GM21529 (cell line): ENCODE measurements around the gene PLCB1.
"Not testable (repeated sequence)": the region's sequence is repeated elsewhere in the genome, so short reads cannot be mapped to it uniquely, and the experiment has no call there.

ENCODE experiments used
- ATAC-seq: cut with Tn5 transposase; IDR thresholded peaks from one replicate; pipeline ENCODE4 v1.9.1; 2021; ENCODE audit not compliant: unreplicated experiment

The PLCB1 gene

DNA sequence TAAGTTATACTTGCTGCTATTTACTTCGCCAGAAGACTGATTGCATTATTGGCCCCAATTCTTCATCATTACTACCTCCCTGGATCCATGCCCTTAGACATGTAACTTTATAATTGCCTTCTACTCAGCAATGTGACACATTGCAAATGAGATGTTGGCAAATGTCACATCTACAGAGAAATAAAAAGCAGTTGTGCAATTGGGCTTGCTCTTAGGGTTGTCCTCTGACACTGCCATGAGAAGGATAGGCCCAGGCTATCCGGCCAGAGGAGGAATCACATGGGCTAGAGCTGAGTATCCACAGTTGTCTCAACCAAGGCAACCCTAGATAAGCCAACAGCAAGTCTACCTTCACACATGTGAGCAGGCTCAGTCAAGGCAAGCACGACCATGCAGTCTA, 447.0 kb downstream of the PLCB1 start:
- ATAC-seq = no peak

DNA sequence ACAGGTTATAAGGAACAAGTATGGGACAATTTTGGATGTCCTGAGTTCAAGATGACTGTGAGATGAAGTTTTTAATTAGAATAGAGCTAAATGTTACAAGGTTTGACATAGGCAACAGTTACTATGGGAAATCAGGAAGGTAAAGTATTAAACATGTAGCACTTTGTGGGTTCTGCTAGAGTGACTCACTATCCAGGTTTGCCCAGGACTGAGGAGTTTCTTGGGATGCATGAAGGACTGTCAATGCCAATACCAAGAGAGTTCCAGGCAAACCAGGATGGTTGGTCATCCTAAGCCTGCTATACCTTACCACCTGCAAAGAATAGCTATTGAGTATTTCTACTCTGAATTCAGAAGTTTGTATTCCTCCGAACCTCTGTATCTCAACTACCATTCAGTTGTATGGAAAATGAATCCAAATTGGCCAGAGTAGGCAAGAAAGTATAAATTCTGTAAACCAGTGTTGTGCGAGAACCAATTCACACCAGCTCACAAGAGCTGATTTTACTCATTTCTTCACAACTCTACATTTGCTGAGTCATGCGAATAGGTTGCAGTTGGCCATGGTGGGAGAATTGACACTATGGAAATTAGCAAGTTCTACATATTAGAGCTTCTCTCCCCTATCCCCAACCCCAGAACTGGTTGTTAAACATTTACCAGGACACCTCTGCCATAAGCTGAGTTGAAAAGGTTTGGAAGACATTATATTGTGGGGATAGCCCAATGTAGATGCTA, 449.5 kb downstream of the PLCB1 start:
- ATAC-seq = no peak

DNA sequence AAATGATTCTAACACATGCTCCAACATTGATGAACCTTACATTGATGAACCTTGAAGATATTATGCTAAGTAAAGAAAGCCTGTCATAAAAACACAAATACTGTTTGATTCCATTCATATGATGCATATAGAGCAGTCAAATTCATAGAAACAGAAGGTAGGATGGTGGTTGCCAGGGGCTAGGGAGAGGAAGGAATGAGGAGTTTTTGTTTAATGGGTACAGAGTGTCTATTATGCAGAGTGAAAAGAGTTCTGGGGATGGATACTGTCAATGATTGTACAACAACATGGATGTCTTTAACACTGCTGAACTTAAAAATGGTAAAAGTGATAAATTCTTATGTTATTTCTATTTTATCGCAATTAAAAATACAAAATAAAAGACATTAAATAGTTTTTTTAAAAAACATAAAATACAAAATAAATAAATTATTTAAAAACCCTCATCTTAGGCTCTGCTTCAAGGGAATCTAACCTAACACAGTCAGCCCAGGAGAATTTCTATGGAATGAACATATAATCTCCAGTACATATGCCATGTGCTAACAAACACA, 451.0 kb downstream of the PLCB1 start:
- no peak for ATAC-seq

DNA sequence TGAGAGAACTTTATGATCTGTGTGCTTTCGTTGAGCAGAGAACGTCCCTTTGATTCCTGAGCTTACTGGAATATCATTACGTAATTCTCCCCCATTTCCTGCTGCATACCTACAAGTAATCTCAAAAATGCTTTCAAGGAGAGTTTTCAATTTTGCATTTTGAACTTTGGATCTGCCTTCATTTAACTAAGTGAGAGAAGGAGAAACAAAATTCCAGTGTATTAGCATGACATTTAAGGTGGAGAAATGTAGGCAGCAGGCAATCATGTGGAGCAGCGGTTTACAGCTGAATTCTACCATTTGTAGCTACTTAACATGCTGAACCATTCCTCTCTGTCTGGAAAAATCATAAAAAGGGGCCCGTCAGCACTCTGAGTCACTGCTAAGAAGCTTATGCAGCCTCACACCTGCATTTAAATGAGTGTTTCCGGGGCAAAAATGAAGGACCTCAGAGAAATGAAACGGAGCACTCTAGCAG, 451.5 kb downstream of the PLCB1 start:
- no peak for ATAC-seq

DNA sequence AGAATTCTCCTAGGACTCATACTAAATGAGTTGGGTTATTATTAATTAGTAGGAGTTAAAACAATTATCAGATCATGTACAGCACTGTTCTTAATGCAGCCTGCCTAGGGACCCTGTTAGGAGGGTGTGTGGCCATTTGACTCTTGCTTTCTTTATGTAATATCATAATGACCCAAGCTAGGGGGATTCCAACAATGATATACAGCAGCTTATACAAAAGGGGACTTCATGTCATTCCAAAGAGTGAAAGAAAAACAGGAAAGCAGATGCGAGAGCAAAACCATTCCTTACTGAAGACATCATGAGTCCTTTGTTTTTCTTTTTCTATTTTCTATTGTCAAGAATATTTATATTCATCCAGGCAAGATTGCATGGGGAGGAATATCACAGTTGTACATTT, 455.2 kb downstream of the PLCB1 start:
- ATAC-seq = no peak

DNA sequence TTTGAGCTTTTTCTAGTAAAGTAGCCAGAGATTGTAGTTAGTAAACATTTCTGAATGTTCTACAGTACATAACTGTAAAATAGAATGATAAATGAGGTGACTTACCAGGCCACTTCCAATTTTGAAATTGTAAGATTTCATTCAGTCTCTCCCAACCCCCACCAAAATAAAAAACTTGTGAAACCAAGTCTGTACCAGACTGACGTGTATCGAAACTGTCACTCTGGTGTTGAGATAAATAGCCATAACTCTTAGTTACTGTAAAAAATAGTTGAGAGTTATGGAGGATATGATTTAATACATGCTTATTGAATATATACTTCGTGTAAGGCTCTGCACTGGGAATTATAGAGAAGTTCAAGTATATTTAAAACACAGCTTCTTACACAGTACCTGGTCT, 455.7 kb downstream of the PLCB1 start:
- ATAC-seq = peak; percentile 76

DNA sequence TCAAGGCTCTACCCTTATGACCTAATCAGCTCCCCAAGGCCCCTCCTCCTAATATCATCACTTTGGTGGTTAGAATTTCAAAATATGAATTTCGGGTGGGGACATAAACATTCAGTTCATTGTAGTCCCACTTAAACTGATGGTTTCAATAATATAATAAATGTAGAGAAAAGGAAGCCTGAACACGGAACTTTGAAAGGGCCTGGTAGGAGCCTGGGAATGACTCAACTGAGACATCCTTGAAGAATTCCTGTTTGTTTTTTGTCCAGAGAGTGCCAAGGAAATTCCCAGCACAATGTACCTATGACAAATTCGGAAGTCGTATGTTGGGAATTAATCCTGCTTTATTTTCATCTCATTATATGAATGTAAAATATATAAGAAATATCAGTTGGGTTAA, 457.9 kb downstream of the PLCB1 start:
- ATAC-seq = no peak

DNA sequence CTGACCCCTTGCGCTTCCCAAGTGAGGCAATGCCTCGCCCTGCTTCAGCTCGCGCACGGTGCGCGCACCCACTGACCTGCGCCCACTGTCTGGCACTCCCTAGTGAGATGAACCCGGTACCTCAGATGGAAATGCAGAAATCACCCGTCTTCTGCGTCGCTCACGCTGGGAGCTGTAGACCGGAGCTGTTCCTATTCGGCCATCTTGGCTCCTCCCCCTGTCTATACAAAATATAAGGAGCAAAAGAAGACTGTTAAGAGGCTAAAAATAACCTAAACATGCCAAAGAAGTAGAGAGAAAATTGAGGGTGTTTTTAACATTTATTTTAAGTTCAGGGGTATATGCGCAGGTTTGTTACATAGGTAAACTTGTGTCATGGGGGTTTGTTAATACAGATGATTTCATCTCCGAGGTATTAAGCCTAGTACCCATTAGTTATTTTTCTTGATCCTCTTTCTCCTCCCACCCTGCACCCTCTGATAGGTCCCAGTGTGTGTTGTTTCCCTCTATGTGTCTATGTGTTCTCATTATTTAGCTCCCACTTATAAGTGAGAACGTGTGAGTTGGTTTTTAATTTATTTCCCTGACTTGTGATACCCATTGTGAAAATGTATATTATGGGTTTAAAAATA, 469.0 kb downstream of the PLCB1 start:
- ATAC-seq = not testable (repeated sequence)

DNA sequence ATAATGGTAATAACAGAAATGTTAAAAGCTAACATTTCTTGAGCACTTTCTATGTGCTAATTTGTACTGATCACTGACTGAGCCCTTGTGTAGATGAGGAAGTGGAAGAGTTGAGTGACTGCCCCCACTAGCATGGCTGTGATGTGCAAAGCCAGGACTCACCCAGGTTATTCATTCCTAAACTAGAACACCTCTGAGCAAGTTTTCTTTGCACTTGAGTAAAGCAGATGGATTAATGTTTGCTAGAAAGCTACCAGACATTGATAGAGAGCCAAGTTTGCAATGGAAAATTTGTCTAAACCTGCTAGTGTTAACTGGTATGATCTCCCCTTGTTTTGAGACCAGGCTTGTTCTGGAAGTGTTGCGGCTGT, 469.5 kb downstream of the PLCB1 start:
- peak; percentile 72 for ATAC-seq

DNA sequence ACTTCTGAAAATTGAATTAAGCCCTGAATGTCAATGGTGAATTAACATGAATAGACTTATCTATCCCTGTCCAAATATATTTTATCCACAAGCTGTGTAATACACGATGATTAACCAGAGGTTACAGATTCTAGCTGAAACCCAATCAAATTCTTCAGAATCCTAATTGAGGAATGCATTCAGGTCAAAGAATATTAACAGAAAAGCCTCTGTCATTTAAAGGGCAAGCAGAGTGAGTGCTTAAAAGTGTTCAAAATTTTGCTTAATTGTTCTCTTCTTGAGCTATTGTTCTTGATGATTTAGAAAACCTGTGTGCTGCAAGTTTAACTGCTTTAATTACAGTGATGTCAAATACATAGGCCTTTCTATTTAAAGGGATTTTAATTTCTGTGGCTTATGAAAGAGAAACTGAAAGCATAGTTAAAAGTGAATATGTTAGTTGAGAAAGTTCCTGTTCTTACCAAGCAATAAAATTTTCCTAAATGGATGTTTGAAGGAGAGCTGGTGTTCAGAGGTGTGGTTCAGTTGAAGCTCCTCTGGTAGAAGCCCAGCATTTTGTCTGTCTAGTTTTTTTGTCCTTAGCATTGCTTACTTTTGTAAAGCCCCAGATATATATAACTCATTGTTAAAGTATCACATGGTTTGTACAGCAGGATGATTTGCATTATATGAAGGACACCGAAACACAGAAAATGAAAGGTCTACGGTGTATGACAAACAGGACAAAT, 470.5 kb downstream of the PLCB1 start:
- ATAC-seq = peak; percentile 92

DNA sequence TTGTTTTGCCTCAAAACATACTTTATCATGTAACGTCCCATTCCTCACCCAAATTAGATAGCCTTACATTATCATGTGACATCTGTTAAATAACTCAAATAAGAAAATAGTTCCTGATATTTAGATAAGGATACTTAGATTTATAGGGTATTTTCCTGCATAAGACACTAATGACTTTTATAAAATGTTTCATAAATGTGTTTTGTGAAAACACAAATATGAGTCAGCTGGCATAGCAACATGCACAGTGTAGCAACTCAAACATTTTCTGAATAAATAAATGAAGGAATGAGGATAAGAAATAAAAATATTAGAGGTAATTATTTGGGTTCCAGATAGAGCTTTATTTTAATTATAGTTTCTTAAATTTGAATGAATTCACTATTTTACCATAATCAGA, 476.4 kb downstream of the PLCB1 start:
- no peak for ATAC-seq

DNA sequence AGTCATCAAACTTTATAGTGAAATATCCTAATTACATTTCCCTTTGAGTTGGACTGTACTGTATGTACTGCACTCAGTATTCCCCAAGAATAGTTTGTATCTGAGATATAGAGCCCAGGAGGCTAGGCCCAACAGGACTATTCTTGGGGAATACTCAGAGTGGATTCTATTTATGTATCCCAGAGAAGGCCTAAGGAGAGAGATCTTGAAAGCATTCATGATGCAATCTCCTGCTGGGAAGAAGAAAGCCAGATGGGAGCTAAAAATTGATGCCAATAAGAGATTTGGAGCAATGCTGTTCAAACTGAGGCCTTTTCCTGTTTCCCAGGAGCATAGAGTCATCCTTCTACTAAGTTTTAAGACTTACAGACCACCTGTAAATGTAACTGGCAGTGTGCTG, 484.7 kb downstream of the PLCB1 start:
- ATAC-seq = no peak

DNA sequence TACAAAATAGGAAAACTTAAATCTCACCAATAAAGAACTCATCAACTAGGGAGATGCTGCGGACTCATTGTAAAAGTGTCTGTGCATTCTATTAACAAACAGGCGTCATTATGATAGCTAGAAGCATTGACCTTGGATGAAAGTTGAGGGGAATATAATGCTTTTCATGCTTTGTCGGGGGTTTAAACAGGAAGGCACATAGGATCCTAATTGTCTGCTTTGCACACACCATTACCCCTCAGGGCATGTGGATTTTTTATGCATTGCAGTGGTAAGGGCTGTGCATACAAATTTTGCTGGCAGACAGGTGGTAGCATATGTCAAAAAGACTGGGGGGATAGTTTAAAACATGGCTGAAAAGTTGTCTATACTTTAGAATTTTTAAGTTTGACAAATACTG, 488.9 kb downstream of the PLCB1 start:
- no peak for ATAC-seq

DNA sequence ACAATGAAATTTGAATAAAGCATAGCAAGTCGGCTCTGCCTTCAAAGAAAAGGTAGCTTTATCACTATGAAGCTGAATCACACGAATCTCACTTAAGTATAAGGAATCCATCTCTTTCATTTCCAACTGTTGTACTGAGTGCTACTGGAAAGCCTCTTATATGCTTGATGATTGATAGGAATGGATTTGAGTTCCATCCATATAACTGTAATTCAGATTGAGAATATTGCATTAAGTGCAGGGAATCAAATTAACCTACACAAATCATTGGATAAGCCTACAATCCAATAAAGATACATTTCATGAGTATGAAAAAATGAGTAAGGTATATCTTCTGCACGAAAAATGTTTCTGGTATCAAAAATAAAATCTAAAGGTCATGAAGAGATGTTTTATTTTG, 492.0 kb downstream of the PLCB1 start:
- ATAC-seq = no peak

DNA sequence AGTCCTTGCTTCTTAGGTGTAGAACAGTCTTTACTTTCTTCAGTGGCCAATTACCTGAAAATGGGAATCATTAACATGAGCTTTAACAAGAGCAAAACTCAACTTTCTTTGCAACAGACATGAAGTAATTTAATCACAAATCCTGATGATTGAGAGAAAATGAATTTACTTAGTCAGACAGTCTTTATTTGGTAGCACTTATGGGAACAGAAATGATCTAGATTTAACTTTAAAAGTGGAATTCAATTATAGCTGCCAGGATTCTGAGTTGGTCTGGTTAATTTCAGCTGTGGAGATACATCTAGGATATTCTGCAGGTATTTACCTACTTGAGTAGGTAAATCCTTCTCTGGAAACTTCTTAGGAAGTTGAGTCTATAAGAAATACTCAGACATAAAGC, 492.6 kb downstream of the PLCB1 start:
- ATAC-seq = no peak

DNA sequence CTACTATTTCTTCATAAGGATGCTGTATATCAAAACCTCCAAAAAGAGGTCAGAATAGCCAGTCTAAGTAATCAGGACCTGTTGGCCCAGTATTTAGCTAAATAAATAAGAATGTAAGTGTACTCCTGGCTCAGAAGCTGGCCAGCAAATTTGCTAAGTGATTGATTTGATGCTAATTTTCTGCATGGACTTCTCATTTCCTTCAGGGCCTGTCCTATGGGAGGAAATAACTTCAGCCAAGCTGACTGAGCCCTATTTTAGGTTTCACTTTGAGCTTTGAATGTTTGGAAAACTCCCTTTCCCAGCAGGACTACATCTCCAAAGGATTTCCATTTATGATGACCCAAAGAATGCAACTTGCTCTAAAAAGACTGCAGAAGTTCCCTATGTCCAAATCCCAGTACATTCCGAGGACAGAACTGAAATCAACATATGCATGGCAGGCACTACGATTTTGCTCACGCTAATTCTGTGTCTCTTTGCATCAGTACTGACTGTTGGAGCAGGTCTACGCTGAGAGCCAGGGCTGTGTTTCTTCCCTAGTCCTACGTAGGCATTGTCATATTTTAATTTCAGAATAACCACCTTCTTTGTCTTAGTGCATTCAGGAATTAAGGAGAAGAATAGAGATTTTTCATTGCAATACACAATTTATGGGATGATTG, 495.4 kb downstream of the PLCB1 start:
- no peak for ATAC-seq

DNA sequence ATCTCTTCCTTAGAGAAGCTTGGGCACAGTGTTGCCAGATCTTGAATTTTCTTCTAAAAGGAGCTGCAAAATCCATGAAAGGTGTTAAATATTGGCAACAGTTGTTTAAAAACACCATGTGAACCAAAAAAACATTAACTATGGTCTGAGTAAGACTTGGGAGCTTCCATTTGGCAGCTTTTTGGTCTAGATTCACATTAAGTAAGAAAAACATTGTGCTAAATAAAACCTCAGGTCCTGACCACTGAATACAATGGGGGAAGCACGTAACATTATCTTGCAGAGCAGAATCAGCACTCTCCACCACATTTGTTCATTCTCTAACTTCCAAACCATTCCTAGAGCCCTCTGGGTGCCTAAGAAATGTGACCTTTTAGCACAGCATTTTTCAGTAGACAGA, 499.2 kb downstream of the PLCB1 start:
- ATAC-seq = no peak

DNA sequence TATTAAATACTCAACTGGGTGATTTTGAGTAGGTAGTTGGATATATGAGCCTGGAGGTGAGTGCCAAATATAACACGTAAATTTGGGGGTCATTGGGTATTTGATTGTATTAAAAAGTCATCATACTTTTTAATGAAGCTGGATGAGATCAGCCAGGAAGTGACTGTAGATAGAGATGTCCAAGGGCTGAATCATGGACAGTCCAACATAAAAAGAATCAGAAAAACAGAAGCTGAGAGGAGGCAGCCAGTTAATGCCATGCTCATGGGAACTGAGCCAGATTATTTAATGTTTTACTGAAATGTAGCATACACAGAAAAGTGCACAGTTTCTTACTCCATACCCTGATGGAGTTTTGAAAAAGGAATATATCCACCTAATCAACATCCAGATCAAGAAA, 501.3 kb downstream of the PLCB1 start:
- ATAC-seq = no peak

DNA sequence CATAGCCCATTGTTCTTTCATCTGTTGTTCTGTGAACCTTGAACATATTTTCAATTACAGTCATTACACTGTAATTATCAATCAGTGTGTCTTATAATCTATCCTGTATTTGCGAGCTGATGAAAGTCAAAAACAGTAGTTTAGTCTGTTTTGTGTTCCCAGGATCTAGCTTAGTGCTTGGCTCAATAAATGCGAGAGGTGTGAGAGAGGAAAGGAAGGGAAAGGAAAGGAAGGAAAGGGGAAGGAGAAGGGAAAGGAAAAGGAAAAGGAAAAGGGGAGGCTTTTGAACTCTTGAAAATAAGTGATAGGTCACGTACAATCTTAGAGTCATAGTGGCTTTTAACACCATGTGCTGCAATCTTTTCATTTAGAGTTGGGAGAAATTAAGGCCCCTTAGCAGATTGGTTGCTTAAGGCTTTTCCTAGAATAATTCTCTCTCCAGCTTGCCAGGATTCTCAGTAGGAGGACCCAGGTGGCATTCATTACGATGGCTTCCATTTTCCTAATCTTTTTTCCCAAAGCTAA, 503.0 kb downstream of the PLCB1 start:
- ATAC-seq = no peak

DNA sequence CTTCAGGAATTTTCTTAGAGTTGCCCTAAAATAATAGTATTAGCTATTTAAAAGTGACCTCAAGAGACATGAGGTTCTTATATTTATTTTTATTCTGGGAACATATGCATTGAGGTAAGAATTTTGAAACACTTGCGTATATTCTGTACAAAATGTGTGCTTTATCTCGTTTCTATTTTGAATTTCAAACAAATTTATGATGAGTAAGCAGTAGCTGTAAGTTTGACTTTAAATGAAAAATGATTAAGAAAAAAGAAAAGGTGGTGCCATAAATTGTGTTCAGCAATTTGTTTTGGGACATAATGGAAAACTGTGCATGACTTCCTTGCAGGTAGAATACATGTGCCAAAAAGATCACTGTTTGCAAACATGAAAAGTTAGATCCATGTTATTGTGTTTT, 503.8 kb downstream of the PLCB1 start:
- no peak for ATAC-seq

DNA sequence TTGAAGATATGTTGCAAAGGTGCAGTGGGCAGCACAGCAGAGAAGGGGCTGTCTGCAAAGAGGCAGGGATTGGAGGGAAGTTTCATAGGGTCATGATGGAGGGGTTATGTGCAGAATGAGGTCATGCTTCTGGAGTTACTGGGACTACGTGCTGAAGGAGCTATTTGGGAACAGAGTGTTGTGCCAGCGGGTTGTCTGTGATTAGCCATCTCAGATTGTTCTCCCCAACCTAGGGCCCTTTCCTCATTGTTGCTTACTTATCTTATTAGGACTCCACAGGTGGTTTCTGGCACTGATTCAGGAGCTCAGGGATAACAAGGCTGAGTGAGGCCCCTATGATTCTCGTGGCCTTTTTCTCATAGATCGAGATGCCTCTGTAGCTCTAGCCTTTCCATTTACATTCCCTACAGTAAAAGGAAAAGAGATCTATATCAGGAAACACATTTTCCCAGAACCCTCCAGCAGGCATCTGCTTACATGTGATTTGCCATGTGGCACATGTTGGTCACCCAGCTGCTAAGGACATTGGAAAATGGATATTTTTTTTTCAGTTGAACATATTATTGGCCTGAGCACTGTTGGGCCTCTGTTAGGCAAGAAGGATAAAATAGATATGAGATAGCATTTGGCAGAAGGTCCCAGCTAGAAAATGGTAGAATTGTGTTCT, 507.2 kb downstream of the PLCB1 start:
- ATAC-seq = no peak
